Neural cell (in vitro differentiated cells): Measurements from ENCODE around the gene GPR146. TPM values are rescaled to one million over a fixed set of nuclear protein-coding genes. Genes with fewer than 3 reads are reported as not detected.

Experiments
- H2AFZ ChIP-seq: fragments of 200-600, 300-800 bp; sonication (generic), shearing (Covaris generic); 2 replicates; pipeline ENCODE4 v1.6.0; 2014; ENCODE audit warnings: low read depth, mild to moderate bottlenecking, antibody characterized with exemption, low read length, moderate library complexity
- H3F3A ChIP-seq: fragments of 200-600 bp; shearing (Covaris generic); 2 replicates; pipeline ENCODE4 v1.6.1; 2016; ENCODE audit warnings: mild to moderate bottlenecking, moderate library complexity, mixed read lengths, antibody characterized with exemption, low read length; ENCODE audit not compliant: insufficient read depth, poor library complexity, severe bottlenecking
- H3K27ac ChIP-seq: fragments of 200-600, 300-800 bp; sonication (generic), shearing (Covaris generic); 2 replicates; pipeline ENCODE4 v1.5.1; 2014; ENCODE audit warnings: mild to moderate bottlenecking, low read length, moderate library complexity
- H3K27me3 ChIP-seq: fragments of 300-800, 200-600 bp; sonication (generic), shearing (Covaris generic); 2 replicates; pipeline ENCODE4 v1.6.0; 2014; ENCODE audit warnings: mild to moderate bottlenecking, low read depth, low read length, moderate library complexity; ENCODE audit not compliant: insufficient read depth
- H3K36me3 ChIP-seq: fragments of 300-800, 200-600 bp; sonication (generic), shearing (Covaris generic); 2 replicates; pipeline ENCODE4 v1.5.1; 2014; ENCODE audit warnings: mild to moderate bottlenecking, antibody characterized with exemption, low read length, moderate library complexity; ENCODE audit not compliant: insufficient read depth
- H3K4me2 ChIP-seq: fragments of 300-800, 200-600 bp; sonication (generic), shearing (Covaris generic); 2 replicates; pipeline ENCODE4 v1.6.0; 2014; ENCODE audit warnings: mild to moderate bottlenecking, low read length
- H3K4me3 ChIP-seq: fragments of 300-800, 200-600 bp; sonication (generic), shearing (Covaris generic); 2 replicates; pipeline ENCODE4 v1.5.1; 2014; ENCODE audit warnings: mild to moderate bottlenecking, low read length, moderate library complexity
- H3K79me2 ChIP-seq: fragments of 200-600 bp; shearing (Covaris generic); replicated peaks from 2 replicates; pipeline ENCODE4 v1.6.0; 2014; ENCODE audit warnings: mild to moderate bottlenecking, low read length, moderate library complexity; ENCODE audit not compliant: insufficient read depth
- H3K9ac ChIP-seq: fragments of 300-800, 200-600 bp; sonication (generic), shearing (Covaris generic); 2 replicates; pipeline ENCODE4 v1.6.1; 2016; ENCODE audit warnings: mild to moderate bottlenecking, low read length, mixed read lengths
- H3K9me2 ChIP-seq: fragments of 200-600 bp; shearing (Covaris generic); 2 replicates; pipeline ENCODE4 v1.6.1; 2016; ENCODE audit warnings: mild to moderate bottlenecking, low read length, mixed read lengths; ENCODE audit not compliant: insufficient read depth
- H3K9me3 ChIP-seq: fragments of 200-600, 300-800 bp; sonication (generic), shearing (Covaris generic); 2 replicates; pipeline ENCODE4 v1.6.1; 2016; ENCODE audit warnings: mild to moderate bottlenecking, mixed run types, low read length, moderate library complexity, mixed read lengths
- H4K20me1 ChIP-seq: fragments of 200-600 bp; shearing (Covaris generic); 2 replicates; pipeline ENCODE4 v1.6.1; 2016; ENCODE audit warnings: mild to moderate bottlenecking, mixed run types; ENCODE audit not compliant: insufficient read depth
- CTCF ChIP-seq: fragments of 450-650 bp; IDR thresholded peaks from 2 replicates; pipeline ENCODE4 v1.5.1; 2014; ENCODE audit warnings: antibody characterized with exemption, mild to moderate bottlenecking, moderate library complexity; ENCODE audit not compliant: poor library complexity, severe bottlenecking
- EP300 ChIP-seq: fragments of 450-650 bp; conservative IDR thresholded peaks from 2 replicates; pipeline ENCODE4 v1.6.1; 2014; ENCODE audit warnings: antibody characterized with exemption, mild to moderate bottlenecking, moderate library complexity; ENCODE audit not compliant: poor library complexity, severe bottlenecking
- EZH2 ChIP-seq: fragments of 200-600, 300-800 bp; shearing (Covaris generic), sonication (generic); IDR thresholded peaks from 2 replicates; pipeline ENCODE4 v1.6.1; 2014; ENCODE audit warnings: antibody characterized with exemption, low read length, borderline replicate concordance, mild to moderate bottlenecking; ENCODE audit not compliant: insufficient read depth, poor library complexity, severe bottlenecking
- MXI1 ChIP-seq: fragments of 450-650 bp; conservative IDR thresholded peaks from 2 replicates; pipeline ENCODE4 v1.6.1; 2014; ENCODE audit warnings: antibody characterized with exemption, mild to moderate bottlenecking; ENCODE audit not compliant: poor library complexity, severe bottlenecking
- POLR2AphosphoS5 ChIP-seq: IDR thresholded peaks from 2 replicates; pipeline ENCODE4 v1.6.1; 2012
- RAD21 ChIP-seq: fragments of 450-650 bp; conservative IDR thresholded peaks from 2 replicates; pipeline ENCODE4 v1.6.1; 2014; ENCODE audit warnings: antibody characterized with exemption, mild to moderate bottlenecking, moderate library complexity
- REST ChIP-seq: IDR thresholded peaks from 2 replicates; pipeline ENCODE4 v1.6.1; 2012; ENCODE audit warnings: borderline replicate concordance
- SMC3 ChIP-seq: fragments of 450-650 bp; conservative IDR thresholded peaks from 2 replicates; pipeline ENCODE4 v1.6.1; 2014; ENCODE audit warnings: antibody characterized with exemption, mild to moderate bottlenecking, moderate library complexity; ENCODE audit not compliant: poor library complexity
- TAF1 ChIP-seq: IDR thresholded peaks from 2 replicates; pipeline ENCODE4 v1.6.1; 2012; ENCODE audit warnings: low read depth
- polyA plus RNA-seq: library from polyadenylated mRNA; depleted of rRNA; stranded (reverse); fragments of >200 nt; gene quantifications from 2 replicates; pipeline ENCODE4 v1.2.3, GENCODE V29; 2014

Gene GPR146
- polyA plus RNA-seq, 1 donor from 2014 or later = not detected

- TF ChIP-seq RAD21 (no peak), EP300 (no peak), TAF1 (no peak), POLR2AphosphoS5 (no peak), EZH2 (no peak), SMC3 (no peak), REST (no peak), MXI1 (no peak), CTCF (no peak)
- Histone ChIP-seq H2AFZ (no peak overlapping the region), H3K4me2 (no peak overlapping the region), H3K9me2 (no peaks in the 10 kb centered on the region), H3K79me2 (peaks cover 38% of the 10 kb centered on the region), H3K36me3 (peaks cover 11% of the 10 kb centered on the region), H3K9me3 (no peaks in the 10 kb centered on the region), H3K4me3 (no peak overlapping the region), H3K27me3 (no peaks in the 10 kb centered on the region), H4K20me1 (peaks cover 7% of the 10 kb centered on the region), H3F3A (no peaks in the 10 kb centered on the region), H3K27ac (peak overlapping the region; percentile 92), H3K9ac (peak overlapping the region; percentile 88)
Observed at GRCh38 chr7:1029637-1030443, 14.5 kb upstream of the GPR146 start.

GRCh38 chr7:1030444-1031070 is 13.8 kb upstream of the GPR146 start:
- no peak overlapping the region for H3K4me3 ChIP-seq
- no peaks in the 10 kb centered on the region for H3K9me2 ChIP-seq
- no peak overlapping the region for H3K4me2 ChIP-seq
- no peaks in the 10 kb centered on the region for H3F3A ChIP-seq
- peaks cover 31% of the 10 kb centered on the region for H3K79me2 ChIP-seq
- TF ChIP-seq EP300 = no peak
- TF ChIP-seq EZH2 = no peak
- TF ChIP-seq SMC3 = no peak
- TF ChIP-seq MXI1 = no peak
- TF ChIP-seq RAD21 = no peak
- TF ChIP-seq REST = no peak
- TF ChIP-seq TAF1 = no peak
- TF ChIP-seq CTCF = no peak
- TF ChIP-seq POLR2AphosphoS5 = no peak
- no peak overlapping the region for H2AFZ ChIP-seq
- H3K27ac ChIP-seq = no peak overlapping the region
- no peaks in the 10 kb centered on the region for H3K9me3 ChIP-seq
- H4K20me1 ChIP-seq = peaks cover 4% of the 10 kb centered on the region
- peaks cover 11% of the 10 kb centered on the region for H3K36me3 ChIP-seq
- H3K27me3 ChIP-seq = no peaks in the 10 kb centered on the region
- no peak overlapping the region for H3K9ac ChIP-seq
